ENCODE data around the gene GGA2. TPM values are rescaled to one million over a fixed set of nuclear protein-coding genes. Genes with fewer than 3 reads are reported as not detected.
"Not testable (repeated sequence)": the region's sequence is repeated elsewhere in the genome, so short reads cannot be mapped to it uniquely, and the experiment has no call there.

The GGA2 gene
- total and polyA plus RNA-seq, 2 donors, result 42.4 to 59.0 TPM

- H3K9me3 ChIP-seq (ENCODE audit: control insufficient read depth in 2 of 2, insufficient read depth in 1 of 2, low read length in 1 of 2), result no peaks in the 10 kb centered on the region
- DNase-seq (ENCODE audit: low read depth in 6 of 9, low spot score in 9 of 9), result no peak
- H3K4me1 ChIP-seq (ENCODE audit: control insufficient read depth in 2 of 2, insufficient read depth in 2 of 2, low read length in 2 of 2), result peaks cover 0 to 5% of the 10 kb centered on the region in 2 donors
- no peak overlapping the region for H3K27ac ChIP-seq (ENCODE audit: low read depth in 1 of 2, low read length in 1 of 2)
- WGBS, result 95% methylated on average over 3 of the region's 3 CpGs
- H3K4me3 ChIP-seq (ENCODE audit: low read length in 2 of 2), result no peak overlapping the region
- no peaks in the 10 kb centered on the region for H3K27me3 ChIP-seq (ENCODE audit: control insufficient read depth in 2 of 2, insufficient read depth in 1 of 2, low read length in 1 of 2)
- peaks cover 4 to 8% of the 10 kb centered on the region in 2 donors for H3K36me3 ChIP-seq (ENCODE audit: control insufficient read depth in 2 of 2, insufficient read depth in 2 of 2, low read length in 1 of 2)
Observed at GRCh38 chr16:23518435-23518891, 8.2 kb upstream of the GGA2 start.

GRCh38 chr16:23516366-23517137, 6.3 kb upstream of the GGA2 start:
- Histone ChIP-seq H3K4me1 (ENCODE audit: control insufficient read depth in 2 of 2, insufficient read depth in 2 of 2, low read length in 2 of 2) (peaks cover 0 to 5% of the 10 kb centered on the region in 2 donors), H3K36me3 (ENCODE audit: control insufficient read depth in 2 of 2, insufficient read depth in 2 of 2, low read length in 1 of 2) (peaks cover 0 to 4% of the 10 kb centered on the region in 2 donors), H3K27me3 (ENCODE audit: control insufficient read depth in 2 of 2, insufficient read depth in 1 of 2, low read length in 1 of 2) (no peaks in the 10 kb centered on the region), H3K27ac (ENCODE audit: low read depth in 1 of 2, low read length in 1 of 2) (peak overlapping the region in 1 of 2 donors; percentile 31), H3K4me3 (ENCODE audit: low read length in 2 of 2) (no peak overlapping the region), H3K9me3 (ENCODE audit: control insufficient read depth in 2 of 2, insufficient read depth in 1 of 2, low read length in 1 of 2) (no peaks in the 10 kb centered on the region)
- no peak for DNase-seq (ENCODE audit: low read depth in 6 of 9, low spot score in 9 of 9)
- 57% methylated on average over 4 of the region's 4 CpGs for WGBS

- Histone ChIP-seq H3K4me1 (ENCODE audit: control insufficient read depth in 2 of 2, insufficient read depth in 2 of 2, low read length in 2 of 2) (peaks cover 0 to 5% of the 10 kb centered on the region in 2 donors), H3K27ac (ENCODE audit: low read depth in 1 of 2, low read length in 1 of 2) (no peak overlapping the region), H3K27me3 (ENCODE audit: control insufficient read depth in 2 of 2, insufficient read depth in 1 of 2, low read length in 1 of 2) (no peaks in the 10 kb centered on the region), H3K9me3 (ENCODE audit: control insufficient read depth in 2 of 2, insufficient read depth in 1 of 2, low read length in 1 of 2) (no peaks in the 10 kb centered on the region), H3K4me3 (ENCODE audit: low read length in 2 of 2) (no peak overlapping the region), H3K36me3 (ENCODE audit: control insufficient read depth in 2 of 2, insufficient read depth in 2 of 2, low read length in 1 of 2) (peaks cover 0 to 4% of the 10 kb centered on the region in 2 donors)
- 97% methylated on average over 5 of the region's 5 CpGs for WGBS
- DNase-seq (ENCODE audit: low read depth in 6 of 9, low spot score in 9 of 9), result no peak
Observed at GRCh38 chr16:23515881-23516280, 5.6 kb upstream of the GGA2 start.

GRCh38 chr16:23514381-23515152, 4.3 kb upstream of the GGA2 start:
- Histone ChIP-seq H3K4me1 (ENCODE audit: control insufficient read depth in 2 of 2, insufficient read depth in 2 of 2, low read length in 2 of 2) (peaks cover 0 to 10% of the 10 kb centered on the region in 2 donors), H3K36me3 (ENCODE audit: control insufficient read depth in 2 of 2, insufficient read depth in 2 of 2, low read length in 1 of 2) (peaks cover 0 to 4% of the 10 kb centered on the region in 2 donors), H3K9me3 (ENCODE audit: control insufficient read depth in 2 of 2, insufficient read depth in 1 of 2, low read length in 1 of 2) (no peaks in the 10 kb centered on the region), H3K27ac (ENCODE audit: low read depth in 1 of 2, low read length in 1 of 2) (no peak overlapping the region), H3K27me3 (ENCODE audit: control insufficient read depth in 2 of 2, insufficient read depth in 1 of 2, low read length in 1 of 2) (no peaks in the 10 kb centered on the region), H3K4me3 (ENCODE audit: low read length in 2 of 2) (no peak overlapping the region)
- no peak for DNase-seq (ENCODE audit: low read depth in 6 of 9, low spot score in 9 of 9)
- 74% methylated on average over 7 of the region's 7 CpGs for WGBS

GRCh38 chr16:23512168-23512695, 1.9 kb upstream of the GGA2 start:
- H3K4me1 ChIP-seq (ENCODE audit: control insufficient read depth in 2 of 2, insufficient read depth in 2 of 2, low read length in 2 of 2), result peaks cover 8 to 18% of the 10 kb centered on the region in 2 donors
- H3K4me3 ChIP-seq (ENCODE audit: low read length in 2 of 2), result no peak overlapping the region
- 97% methylated on average over 4 of the region's 4 CpGs for WGBS
- H3K27ac ChIP-seq (ENCODE audit: low read depth in 1 of 2, low read length in 1 of 2), result no peak overlapping the region
- H3K9me3 ChIP-seq (ENCODE audit: control insufficient read depth in 2 of 2, insufficient read depth in 1 of 2, low read length in 1 of 2), result no peaks in the 10 kb centered on the region
- no peak for DNase-seq (ENCODE audit: low read depth in 6 of 9, low spot score in 9 of 9)
- no peaks in the 10 kb centered on the region for H3K27me3 ChIP-seq (ENCODE audit: control insufficient read depth in 2 of 2, insufficient read depth in 1 of 2, low read length in 1 of 2)
- no peaks in the 10 kb centered on the region for H3K36me3 ChIP-seq (ENCODE audit: control insufficient read depth in 2 of 2, insufficient read depth in 2 of 2, low read length in 1 of 2)

GRCh38 chr16:23511731-23512130, 1.4 kb upstream of the GGA2 start:
- H3K4me1 ChIP-seq (ENCODE audit: control insufficient read depth in 2 of 2, insufficient read depth in 2 of 2, low read length in 2 of 2), result peaks cover 8 to 18% of the 10 kb centered on the region in 2 donors
- no peak overlapping the region for H3K4me3 ChIP-seq (ENCODE audit: low read length in 2 of 2)
- WGBS, result 98% methylated on average over 7 of the region's 7 CpGs
- no peaks in the 10 kb centered on the region for H3K27me3 ChIP-seq (ENCODE audit: control insufficient read depth in 2 of 2, insufficient read depth in 1 of 2, low read length in 1 of 2)
- no peaks in the 10 kb centered on the region for H3K9me3 ChIP-seq (ENCODE audit: control insufficient read depth in 2 of 2, insufficient read depth in 1 of 2, low read length in 1 of 2)
- H3K27ac ChIP-seq (ENCODE audit: low read depth in 1 of 2, low read length in 1 of 2), result no peak overlapping the region
- no peaks in the 10 kb centered on the region for H3K36me3 ChIP-seq (ENCODE audit: control insufficient read depth in 2 of 2, insufficient read depth in 2 of 2, low read length in 1 of 2)
- DNase-seq (ENCODE audit: low read depth in 6 of 9, low spot score in 9 of 9), result no peak

- H3K27me3 ChIP-seq (ENCODE audit: control insufficient read depth in 2 of 2, insufficient read depth in 1 of 2, low read length in 1 of 2); DNase-seq (ENCODE audit: low read depth in 6 of 9, low spot score in 9 of 9); H3K9me3 ChIP-seq (ENCODE audit: control insufficient read depth in 2 of 2, insufficient read depth in 1 of 2, low read length in 1 of 2); H3K27ac ChIP-seq (ENCODE audit: low read depth in 1 of 2, low read length in 1 of 2); H3K36me3 ChIP-seq (ENCODE audit: control insufficient read depth in 2 of 2, insufficient read depth in 2 of 2, low read length in 1 of 2): not testable (repeated sequence)
- peaks cover 8 to 18% of the 10 kb centered on the region in 2 donors for H3K4me1 ChIP-seq (ENCODE audit: control insufficient read depth in 2 of 2, insufficient read depth in 2 of 2, low read length in 2 of 2)
- 86% methylated on average over 10 of the region's 10 CpGs for WGBS
- peak overlapping the region; percentile 49 to 81 for H3K4me3 ChIP-seq (ENCODE audit: low read length in 2 of 2)
Observed at GRCh38 chr16:23510915-23511270, 599 bp upstream of the GGA2 start.

- Histone ChIP-seq H3K27me3 (ENCODE audit: control insufficient read depth in 2 of 2, insufficient read depth in 1 of 2, low read length in 1 of 2) (no peaks in the 10 kb centered on the region), H3K9me3 (ENCODE audit: control insufficient read depth in 2 of 2, insufficient read depth in 1 of 2, low read length in 1 of 2) (no peaks in the 10 kb centered on the region), H3K4me3 (ENCODE audit: low read length in 2 of 2) (peak overlapping the region; percentile 56 to 81), H3K36me3 (ENCODE audit: control insufficient read depth in 2 of 2, insufficient read depth in 2 of 2, low read length in 1 of 2) (no peaks in the 10 kb centered on the region), H3K27ac (ENCODE audit: low read depth in 1 of 2, low read length in 1 of 2) (peak overlapping the region; percentile 18 to 89), H3K4me1 (ENCODE audit: control insufficient read depth in 2 of 2, insufficient read depth in 2 of 2, low read length in 2 of 2) (peaks cover 8 to 22% of the 10 kb centered on the region in 2 donors)
- peak in 5 of 9 donors; percentile 26 to 65 (median 34) for DNase-seq (ENCODE audit: low read depth in 6 of 9, low spot score in 9 of 9)
- WGBS, result under 1% methylated on average over 17 of the region's 17 CpGs
Observed at GRCh38 chr16:23509782-23510163, 521 bp downstream of the GGA2 start.

GRCh38 chr16:23509441-23509754, 896 bp downstream of the GGA2 start:
- H3K4me1 ChIP-seq (ENCODE audit: control insufficient read depth in 2 of 2, insufficient read depth in 2 of 2, low read length in 2 of 2), result peaks cover 8 to 20% of the 10 kb centered on the region in 2 donors
- 13% methylated on average over 5 of the region's 5 CpGs for WGBS
- H3K36me3 ChIP-seq (ENCODE audit: control insufficient read depth in 2 of 2, insufficient read depth in 2 of 2, low read length in 1 of 2), result no peaks in the 10 kb centered on the region
- peak overlapping the region; percentile 8 to 23 for H3K27ac ChIP-seq (ENCODE audit: low read depth in 1 of 2, low read length in 1 of 2)
- peak overlapping the region; percentile 56 to 81 for H3K4me3 ChIP-seq (ENCODE audit: low read length in 2 of 2)
- H3K27me3 ChIP-seq (ENCODE audit: control insufficient read depth in 2 of 2, insufficient read depth in 1 of 2, low read length in 1 of 2), result no peaks in the 10 kb centered on the region
- no peak for DNase-seq (ENCODE audit: low read depth in 6 of 9, low spot score in 9 of 9)
- no peaks in the 10 kb centered on the region for H3K9me3 ChIP-seq (ENCODE audit: control insufficient read depth in 2 of 2, insufficient read depth in 1 of 2, low read length in 1 of 2)
